Adipocyte (in vitro differentiated cells): ENCODE measurements around the gene FAM53B.

Experiments
- DNase-seq: peaks from one replicate; pipeline ENCODE4 v3.0.0-alpha.2; 2015; ENCODE audit warnings: low read depth
- H3K27me3 ChIP-seq: replicated peaks from 2 replicates; pipeline ENCODE4 v1.7.0; 2013; ENCODE audit warnings: mild to moderate bottlenecking, low read length, moderate library complexity; ENCODE audit not compliant: control insufficient read depth, insufficient read depth
- H3K36me3 ChIP-seq: 2 replicates; pipeline ENCODE4 v1.7.0; 2013; ENCODE audit warnings: low read length, mild to moderate bottlenecking, moderate library complexity; ENCODE audit not compliant: control insufficient read depth, insufficient read depth, severe bottlenecking
- H3K4me1 ChIP-seq: 2 replicates; pipeline ENCODE4 v1.7.0; 2013; ENCODE audit warnings: mild to moderate bottlenecking, low read length, moderate library complexity; ENCODE audit not compliant: control insufficient read depth, insufficient read depth
- H3K4me3 ChIP-seq: 2 replicates; pipeline ENCODE4 v1.7.0; 2013; ENCODE audit warnings: mild to moderate bottlenecking, low read length, moderate library complexity
- H3K9ac ChIP-seq: 2 replicates; pipeline ENCODE4 v1.7.0; 2013; ENCODE audit warnings: mild to moderate bottlenecking, low read length, moderate library complexity
- H3K9me3 ChIP-seq: 2 replicates; pipeline ENCODE4 v1.7.0; 2013; ENCODE audit warnings: mild to moderate bottlenecking, low read length, moderate library complexity; ENCODE audit not compliant: control insufficient read depth

Gene FAM53B

GRCh38 chr10:124645467-124646095 lies 98.6 kb downstream of the FAM53B start:
- no peaks in the 10 kb centered on the region for H3K9me3 ChIP-seq
- DNase-seq, result no peak
- no peak overlapping the region for H3K4me3 ChIP-seq
- peaks cover 8% of the 10 kb centered on the region for H3K36me3 ChIP-seq
- no peaks in the 10 kb centered on the region for H3K27me3 ChIP-seq
- peak overlapping the region; percentile 57 for H3K9ac ChIP-seq
- peaks cover 56% of the 10 kb centered on the region for H3K4me1 ChIP-seq

- Histone ChIP-seq H3K4me3 (no peak overlapping the region), H3K27me3 (no peaks in the 10 kb centered on the region), H3K9ac (no peak overlapping the region), H3K36me3 (peaks cover 8% of the 10 kb centered on the region), H3K4me1 (peaks cover 57% of the 10 kb centered on the region), H3K9me3 (no peaks in the 10 kb centered on the region)
- DNase-seq, result no peak
These were observed 99.3 kb downstream of the FAM53B start for GRCh38 chr10:124644771-124645415.

DNA sequence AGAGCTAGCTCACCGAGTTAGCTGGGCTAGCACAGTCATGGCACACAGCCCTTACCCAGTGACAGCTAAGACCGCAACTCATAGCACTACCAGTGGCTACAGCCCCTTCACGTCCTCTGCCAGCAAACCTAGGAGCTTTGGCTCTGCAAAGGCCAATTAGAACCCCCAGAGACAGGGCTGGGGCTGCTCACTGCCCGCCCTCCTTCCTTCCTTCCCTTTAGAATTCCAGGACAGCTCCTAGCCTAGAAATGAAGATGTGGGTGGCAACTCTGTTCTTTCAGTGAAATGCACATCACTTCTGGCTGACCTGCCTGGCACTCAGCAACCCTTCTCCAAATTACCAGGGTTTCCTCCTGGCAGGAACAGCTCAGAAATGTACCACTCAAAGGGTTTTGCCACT lies 99.9 kb downstream of the FAM53B start:
- Histone ChIP-seq H3K27me3 (no peaks in the 10 kb centered on the region), H3K9ac (no peak overlapping the region), H3K4me3 (no peak overlapping the region), H3K9me3 (no peaks in the 10 kb centered on the region), H3K4me1 (peaks cover 55% of the 10 kb centered on the region), H3K36me3 (peaks cover 8% of the 10 kb centered on the region)
- no peak for DNase-seq

DNA sequence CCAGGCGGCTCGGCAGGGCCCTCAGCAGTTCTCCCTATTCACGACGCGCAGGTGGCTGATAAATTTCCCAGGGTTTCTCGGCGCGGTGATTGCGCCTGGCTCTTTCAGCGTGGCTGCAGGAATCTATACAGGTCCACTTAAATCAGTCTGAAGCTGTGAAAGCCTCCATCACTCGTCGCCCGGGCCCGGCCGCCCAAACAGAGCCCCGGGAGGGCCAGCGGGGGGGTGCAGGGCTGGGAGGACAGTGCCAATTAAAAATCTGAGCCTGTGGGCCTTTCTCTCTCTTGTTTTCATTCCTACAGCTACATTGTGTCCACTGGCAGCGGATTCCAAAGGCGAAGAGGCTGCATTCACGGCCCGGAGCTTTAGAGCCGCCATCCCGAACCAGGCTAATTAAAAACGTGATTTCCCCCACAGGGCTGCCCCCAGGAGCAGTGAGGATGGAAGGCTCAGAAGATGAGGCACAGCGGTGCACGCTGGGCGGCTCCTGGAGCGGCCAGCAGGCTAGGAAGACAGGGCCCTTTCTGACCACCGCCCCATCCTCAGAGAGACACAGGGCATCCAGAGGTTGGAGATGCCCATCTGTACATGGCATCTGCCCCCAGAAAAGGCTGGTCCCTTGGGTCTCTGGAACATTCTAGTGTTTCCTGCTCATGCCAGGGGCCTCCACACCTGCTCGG lies 100.7 kb downstream of the FAM53B start:
- H3K9me3 ChIP-seq, result no peaks in the 10 kb centered on the region
- H3K36me3 ChIP-seq, result peaks cover 8% of the 10 kb centered on the region
- no peak overlapping the region for H3K4me3 ChIP-seq
- H3K4me1 ChIP-seq, result peaks cover 48% of the 10 kb centered on the region
- H3K27me3 ChIP-seq, result no peaks in the 10 kb centered on the region
- H3K9ac ChIP-seq, result no peak overlapping the region
- DNase-seq, result no peak

DNA sequence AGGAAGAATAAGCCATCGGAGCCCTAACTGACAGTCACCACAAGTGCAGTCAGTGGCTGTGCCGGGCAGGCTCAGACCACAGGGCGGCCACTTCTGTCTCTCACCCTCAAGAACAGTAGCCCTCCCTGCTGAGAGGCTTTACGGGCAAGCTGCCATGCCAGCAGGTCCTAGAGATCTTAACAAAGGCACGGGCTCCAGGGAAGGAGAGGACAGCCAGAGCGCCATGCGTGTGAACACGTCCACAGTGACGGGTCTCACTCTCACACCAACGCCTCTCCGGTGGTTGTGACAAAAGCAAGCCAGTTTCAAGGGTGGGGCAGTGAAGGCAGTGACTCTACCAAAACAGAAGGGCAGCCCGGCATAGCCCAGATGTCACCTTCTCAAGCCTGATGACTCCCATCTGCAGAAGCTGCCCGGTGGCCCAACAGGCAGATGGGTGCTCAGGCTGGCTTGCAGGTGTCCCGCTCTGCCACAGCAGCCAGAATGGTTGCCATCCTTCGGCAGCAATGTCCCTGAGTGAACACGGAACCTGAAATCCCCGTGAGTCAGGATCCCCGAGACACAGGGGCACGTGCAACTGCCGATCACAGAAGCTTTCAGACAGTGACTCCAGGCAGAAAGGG lies 102.0 kb downstream of the FAM53B start:
- H3K9ac ChIP-seq, result no peak overlapping the region
- no peak for DNase-seq

GRCh38 chr10:124641282-124642087 lies 102.7 kb downstream of the FAM53B start:
- H3K4me1 ChIP-seq, result peaks cover 28% of the 10 kb centered on the region
- H3K36me3 ChIP-seq, result peaks cover 8% of the 10 kb centered on the region
- no peak overlapping the region for H3K9ac ChIP-seq
- no peaks in the 10 kb centered on the region for H3K27me3 ChIP-seq
- no peak overlapping the region for H3K4me3 ChIP-seq
- DNase-seq, result peak; percentile 46
- H3K9me3 ChIP-seq, result no peaks in the 10 kb centered on the region

More for the DNA sequence above, 102.0 kb downstream of the FAM53B start:
- H3K36me3 ChIP-seq, result peaks cover 8% of the 10 kb centered on the region
- peaks cover 35% of the 10 kb centered on the region for H3K4me1 ChIP-seq
- no peak overlapping the region for H3K4me3 ChIP-seq
- H3K9me3 ChIP-seq, result no peaks in the 10 kb centered on the region
- no peaks in the 10 kb centered on the region for H3K27me3 ChIP-seq

GRCh38 chr10:124640538-124641231 lies 103.5 kb downstream of the FAM53B start:
- Histone ChIP-seq H3K4me3 (no peak overlapping the region), H3K4me1 (peaks cover 20% of the 10 kb centered on the region)
- no peak for DNase-seq

DNA sequence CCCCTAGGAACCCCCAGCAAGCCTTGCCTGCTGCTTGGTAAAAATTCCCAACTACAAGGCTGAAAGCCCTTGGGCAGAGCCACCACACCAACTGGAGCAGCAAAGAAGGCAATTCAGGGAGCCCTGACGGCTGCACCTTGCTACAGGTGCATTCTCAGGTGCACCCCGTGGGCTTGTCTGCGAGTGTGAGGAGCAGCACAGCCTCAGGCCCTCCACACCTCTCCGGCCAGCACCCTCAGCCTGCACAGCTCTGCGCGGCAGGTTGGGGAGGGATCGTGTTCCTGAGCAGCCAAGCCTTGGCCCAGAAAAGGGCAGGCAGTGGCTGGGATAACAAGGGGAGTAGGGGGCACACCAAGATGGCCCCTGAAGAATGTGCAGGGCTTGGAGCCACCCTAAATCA lies 104.1 kb downstream of the FAM53B start:
- H3K9ac ChIP-seq, result no peak overlapping the region
- DNase-seq, result no peak
- no peak overlapping the region for H3K4me3 ChIP-seq
- peaks cover 16% of the 10 kb centered on the region for H3K4me1 ChIP-seq
- H3K9me3 ChIP-seq, result no peaks in the 10 kb centered on the region
- no peaks in the 10 kb centered on the region for H3K27me3 ChIP-seq
- peaks cover 8% of the 10 kb centered on the region for H3K36me3 ChIP-seq

More at GRCh38 chr10:124640538-124641231, 103.5 kb downstream of the FAM53B start:
- H3K36me3 ChIP-seq, result peaks cover 8% of the 10 kb centered on the region
- no peaks in the 10 kb centered on the region for H3K9me3 ChIP-seq
- H3K27me3 ChIP-seq, result no peaks in the 10 kb centered on the region
- H3K9ac ChIP-seq, result no peak overlapping the region

DNA sequence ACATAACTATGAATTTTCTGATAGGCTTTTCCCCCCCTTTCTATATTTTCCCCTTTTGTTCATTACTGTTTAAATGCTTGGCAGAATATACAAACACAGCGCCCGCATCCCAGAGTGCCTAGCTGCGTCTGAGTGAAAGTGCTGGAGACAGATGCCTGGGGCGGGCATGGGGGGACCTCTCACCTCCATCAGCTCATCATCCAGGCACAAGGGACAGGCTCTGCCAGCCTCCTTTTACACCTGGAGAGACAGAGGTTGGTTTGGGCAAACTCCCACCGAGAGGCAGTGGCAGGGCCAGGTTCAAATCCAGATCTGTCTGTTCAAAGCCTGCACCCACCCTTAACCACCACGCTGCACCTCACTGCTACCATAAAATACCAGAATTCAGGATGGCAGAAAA lies 104.5 kb downstream of the FAM53B start:
- no peak overlapping the region for H3K9ac ChIP-seq
- no peak for DNase-seq
- no peak overlapping the region for H3K4me3 ChIP-seq
- no peaks in the 10 kb centered on the region for H3K9me3 ChIP-seq
- peaks cover 16% of the 10 kb centered on the region for H3K4me1 ChIP-seq
- H3K27me3 ChIP-seq, result no peaks in the 10 kb centered on the region
- peaks cover 8% of the 10 kb centered on the region for H3K36me3 ChIP-seq

- DNase-seq, result no peak
- no peaks in the 10 kb centered on the region for H3K27me3 ChIP-seq
These were observed 105.0 kb downstream of the FAM53B start for GRCh38 chr10:124639206-124639605.

More at GRCh38 chr10:124639206-124639605, 105.0 kb downstream of the FAM53B start:
- H3K36me3 ChIP-seq, result peaks cover 8% of the 10 kb centered on the region
- no peaks in the 10 kb centered on the region for H3K9me3 ChIP-seq
- H3K9ac ChIP-seq, result no peak overlapping the region
- peaks cover 16% of the 10 kb centered on the region for H3K4me1 ChIP-seq
- H3K4me3 ChIP-seq, result no peak overlapping the region
